ENCODE results near the gene REST.
"Not testable (repeated sequence)": the region's sequence is repeated elsewhere in the genome, so short reads cannot be mapped to it uniquely, and the experiment has no call there.

GRCh38 chr4:56914977-56915376 lies 7.3 kb downstream of the REST start:
- TF ChIP-seq CTCF (IDR thresholded peaks at IDR 0.05); RAD21 (conservative IDR thresholded peaks at IDR 0.05 in 1 of 2, IDR thresholded peaks at IDR 0.05 in 1 of 2); USF2 (IDR thresholded peaks at IDR 0.05); NR3C1 (IDR thresholded peaks at IDR 0.05); BHLHE40 (IDR thresholded peaks at IDR 0.05; ENCODE audit: low read depth, low read length); POLR2A (IDR thresholded peaks at IDR 0.05; ENCODE audit: low read length): not testable (repeated sequence)
